Bone marrow (tissue), 2 donors: ENCODE data around the gene STX7.

Experiments used
- DNase-seq, 2 donors: peaks; one replicate each; lab custom pipeline; 2025; lab: John Stamatoyannopoulos, UW

Gene STX7

DNA sequence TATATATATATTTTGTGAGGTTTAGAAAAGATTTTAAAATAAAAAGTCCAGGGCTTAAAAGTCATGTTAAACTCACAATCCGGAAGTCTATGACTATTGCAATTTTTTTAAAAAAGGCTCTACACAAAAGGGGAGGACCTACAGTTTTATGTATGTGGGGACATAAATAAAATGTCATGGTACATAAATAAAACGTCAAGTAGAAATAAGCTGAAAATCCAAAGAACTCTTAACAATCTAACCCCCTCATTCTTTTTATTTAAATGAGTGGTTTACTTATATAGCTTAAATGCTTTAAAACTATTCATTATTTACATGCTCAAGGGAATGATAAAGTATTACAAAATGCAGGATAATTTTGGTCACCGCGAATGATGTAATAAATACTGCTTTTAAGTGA, 36.2 kb downstream of the STX7 start:
- no peak for DNase-seq

- no peak for DNase-seq
These were observed 37.0 kb downstream of the STX7 start for GRCh38 chr6:132475925-132476324.

- DNase-seq: no peak
These were observed 41.1 kb downstream of the STX7 start for GRCh38 chr6:132471787-132472186.

DNA sequence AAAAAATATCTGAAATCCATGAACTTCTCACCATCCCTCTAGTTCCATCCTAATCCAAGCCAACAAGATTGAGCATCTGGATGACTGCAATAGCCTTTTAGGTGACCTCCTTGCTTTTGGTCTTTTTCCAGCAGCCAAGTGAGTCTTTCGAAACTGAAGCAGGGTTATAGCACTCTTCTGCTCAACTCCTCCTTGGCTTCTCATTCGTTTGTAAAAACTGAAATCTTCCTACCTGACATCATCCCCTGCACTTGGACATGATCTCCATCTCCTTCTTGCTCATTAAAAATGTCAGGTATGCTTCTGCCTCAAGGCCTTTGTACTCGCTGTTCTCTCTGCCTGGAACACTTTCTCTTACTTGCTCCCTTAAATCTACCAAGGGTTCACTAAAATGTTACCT, 46.0 kb downstream of the STX7 start:
- DNase-seq: no peak

GRCh38 chr6:132465530-132466485, 47.1 kb downstream of the STX7 start:
- no peak for DNase-seq

DNA sequence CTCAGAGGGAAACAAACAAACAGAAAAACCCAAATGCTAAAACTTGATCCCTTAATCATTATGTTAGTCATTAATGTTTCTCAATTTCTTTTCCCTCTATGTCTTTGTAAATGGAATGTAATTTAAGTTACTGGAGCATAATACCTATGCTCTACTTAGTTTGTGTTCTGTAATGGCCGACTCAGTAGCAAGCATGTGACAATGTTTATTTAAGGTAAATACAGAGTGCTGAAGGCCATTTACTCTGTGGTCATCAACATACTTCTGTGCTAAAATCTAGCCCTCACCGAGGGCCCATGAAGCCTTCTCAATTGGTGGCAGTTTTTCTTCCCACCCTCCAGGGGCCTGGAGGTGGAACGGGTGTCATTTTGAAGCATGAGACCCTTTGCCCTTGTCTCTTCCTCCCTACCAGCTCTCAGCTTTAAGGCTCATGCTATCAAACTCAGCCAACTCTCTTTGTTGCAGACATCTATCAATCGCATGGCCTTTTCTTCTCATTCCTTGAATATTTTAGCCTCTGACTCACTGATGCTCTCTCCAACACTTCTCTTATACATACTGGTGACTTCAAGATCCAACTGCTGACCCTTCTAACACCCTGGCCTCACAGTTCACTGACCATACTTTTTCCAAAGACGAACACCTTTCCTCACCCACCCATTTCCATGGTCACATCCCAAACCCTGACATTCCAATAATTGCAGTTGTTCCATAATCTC, 48.2 kb downstream of the STX7 start:
- DNase-seq: no peak

DNA sequence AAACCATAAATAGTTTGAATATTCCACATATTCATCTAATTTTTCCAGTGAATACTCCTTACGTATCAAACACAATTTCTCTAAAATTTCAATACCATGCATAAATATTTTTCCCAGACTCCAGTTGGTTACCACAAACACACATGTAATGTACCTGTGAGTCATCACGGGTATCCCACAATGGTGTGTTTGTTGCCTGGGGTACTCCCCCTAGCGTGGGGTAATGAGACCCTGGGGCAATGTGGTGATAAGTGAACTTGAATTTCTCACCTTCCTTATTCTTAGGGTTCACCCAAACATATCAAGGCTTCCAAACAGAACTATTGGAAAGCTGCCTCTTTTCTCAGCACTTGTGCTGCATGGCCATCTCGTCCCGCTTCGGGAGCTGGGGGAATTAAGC, 51.0 kb downstream of the STX7 start:
- DNase-seq: no peak

GRCh38 chr6:132459605-132459952, 53.3 kb downstream of the STX7 start:
- no peak for DNase-seq

GRCh38 chr6:132458887-132459604, 53.9 kb downstream of the STX7 start:
- DNase-seq: no peak

DNA sequence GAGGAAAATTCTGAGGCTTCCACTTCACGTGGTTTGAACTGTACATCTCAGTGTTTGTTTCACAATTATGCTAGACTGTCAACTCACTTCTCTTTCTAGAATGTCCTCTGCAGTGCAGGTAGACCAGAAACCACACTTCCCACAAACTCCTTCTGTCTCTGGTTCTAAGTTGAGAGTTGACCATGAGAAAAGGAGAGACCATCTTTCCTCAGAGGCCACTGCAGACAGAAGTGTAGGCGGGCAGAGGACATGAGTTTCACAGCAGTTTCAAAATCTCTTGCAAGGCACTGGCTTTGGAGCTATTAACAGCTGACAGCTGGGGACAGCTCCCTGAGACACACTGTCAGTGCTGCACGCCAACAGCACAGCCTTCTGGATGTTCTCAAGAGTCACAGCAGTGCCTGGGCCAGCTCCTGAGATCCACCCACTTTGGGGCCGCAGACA, 56.2 kb downstream of the STX7 start:
- DNase-seq: no peak

- no peak for DNase-seq
These were observed 66.1 kb downstream of the STX7 start for GRCh38 chr6:132446855-132447241.

DNA sequence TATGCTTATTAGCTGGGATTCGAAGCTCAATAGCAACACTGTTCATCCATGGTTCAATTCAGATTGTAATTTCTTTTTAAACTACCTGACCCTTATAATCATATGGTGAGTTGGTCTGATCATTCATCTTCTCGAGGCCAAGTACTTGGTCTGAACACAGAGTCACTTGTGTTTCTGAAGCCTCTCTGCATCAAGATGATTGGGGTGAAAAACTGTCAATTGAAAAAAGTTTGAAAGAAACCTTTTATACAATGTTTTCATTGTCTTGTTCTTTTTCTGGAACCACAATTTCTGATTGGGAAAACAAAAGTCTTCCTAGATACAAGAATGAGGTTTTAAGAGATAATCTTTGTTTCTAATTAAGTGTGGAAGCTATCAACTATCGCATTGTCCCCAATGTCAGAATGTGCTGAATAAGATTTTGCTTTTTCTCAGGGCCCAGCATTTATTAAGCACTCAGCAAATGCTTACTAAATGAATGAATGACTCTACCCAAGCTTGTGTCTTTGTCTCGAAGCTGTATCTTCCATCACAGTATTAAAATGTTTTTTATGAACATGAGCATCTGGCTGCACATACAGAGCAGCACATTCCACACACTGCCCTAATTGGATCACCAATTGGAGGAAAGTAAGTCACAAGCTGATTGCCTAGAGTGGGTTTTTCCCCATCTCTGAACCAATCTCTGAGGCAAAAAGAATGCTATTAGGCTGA, 66.6 kb downstream of the STX7 start:
- no peak for DNase-seq

GRCh38 chr6:132445201-132445951, 67.5 kb downstream of the STX7 start:
- DNase-seq: no peak

DNA sequence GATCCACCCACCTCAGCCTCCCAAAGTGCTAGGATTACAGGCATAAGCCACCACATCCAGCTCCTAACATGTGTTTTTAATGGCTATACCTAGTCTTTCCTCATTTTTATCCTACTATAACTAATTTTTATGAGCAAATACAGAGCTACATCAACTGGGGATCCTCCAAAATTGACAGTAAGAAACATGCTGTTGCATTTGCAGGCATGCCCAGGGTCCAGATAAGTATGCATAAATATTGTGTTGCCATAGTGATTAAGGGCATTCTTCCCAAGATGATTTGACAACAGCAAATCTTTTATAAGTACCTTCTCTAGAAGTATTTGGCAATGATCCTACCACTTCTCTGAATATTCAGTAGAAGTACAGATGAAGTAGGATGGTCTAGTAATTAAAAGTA, 69.7 kb downstream of the STX7 start:
- DNase-seq: no peak

DNA sequence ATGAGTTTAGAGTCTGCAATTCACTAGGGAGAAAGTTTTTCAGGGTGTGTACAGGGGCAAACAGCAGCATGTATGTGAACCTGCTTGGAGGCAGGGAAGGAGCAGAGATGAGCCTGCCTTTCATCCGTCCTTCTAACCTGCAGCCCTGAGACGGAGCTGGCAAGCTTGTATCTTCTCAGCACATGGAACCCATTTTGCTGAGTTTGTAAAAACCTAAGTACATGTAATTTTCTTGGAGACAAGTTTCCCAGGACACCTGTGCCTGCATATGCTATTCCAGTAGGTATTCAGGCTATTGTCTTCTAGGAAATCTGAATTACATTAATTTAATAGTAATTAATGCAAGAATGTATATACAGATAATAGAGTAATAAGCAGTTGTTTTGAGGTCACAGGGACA, 82.8 kb downstream of the STX7 start:
- no peak for DNase-seq

DNA sequence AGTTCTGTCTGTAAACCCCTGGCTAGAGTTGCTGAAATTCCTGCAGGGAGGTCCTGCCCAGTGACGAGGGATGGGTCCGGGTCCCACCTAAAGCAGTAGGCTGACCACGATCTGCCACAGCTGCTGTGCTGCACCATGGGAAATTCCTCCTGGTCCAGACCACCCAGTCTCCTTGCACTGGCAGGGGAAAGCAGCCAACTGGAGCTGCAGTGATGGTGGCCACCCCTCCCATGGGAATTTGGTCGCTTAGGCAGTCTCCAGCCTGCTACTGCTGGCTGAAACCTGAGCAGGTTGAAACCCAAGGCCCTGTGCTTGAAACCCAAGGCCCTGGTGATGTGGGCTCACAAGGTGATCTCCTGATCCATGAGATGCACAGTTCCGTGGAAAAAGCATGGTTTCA, 87.7 kb downstream of the STX7 start:
- no peak for DNase-seq

- DNase-seq: no peak
These were observed 89.1 kb downstream of the STX7 start for GRCh38 chr6:132423839-132424238.

DNA sequence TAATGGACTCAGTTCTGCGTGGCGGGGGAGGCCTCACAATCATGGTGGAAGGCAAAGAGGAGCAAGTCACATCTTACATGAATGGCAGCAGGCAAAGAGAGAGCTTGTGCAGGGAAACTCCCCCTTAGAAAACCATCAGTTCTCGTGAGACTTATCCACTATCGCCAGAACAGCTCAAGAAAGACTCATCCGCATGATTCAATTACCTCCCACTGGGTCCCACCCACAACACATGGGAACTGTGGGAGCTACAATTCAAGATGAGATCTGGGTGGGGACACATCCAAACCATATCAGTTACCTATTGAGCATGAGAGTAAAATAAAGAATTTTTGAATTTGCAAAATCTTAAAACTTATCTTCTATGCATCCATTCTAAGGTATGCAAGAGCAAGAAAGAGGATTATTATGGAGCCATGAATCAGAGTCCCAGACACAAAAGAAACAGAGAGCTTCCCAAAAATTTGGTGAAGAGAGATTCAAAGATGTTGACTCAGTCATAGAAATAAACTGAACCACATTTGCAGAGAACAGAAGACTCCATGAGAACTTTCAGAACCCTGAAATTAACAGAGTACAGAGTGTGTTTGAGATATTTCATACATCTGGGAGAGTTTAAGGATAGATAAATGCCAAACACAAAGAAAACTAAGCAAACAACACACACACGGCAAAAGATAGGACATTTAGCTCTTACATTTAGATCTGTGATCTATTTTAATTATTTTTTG, 94.5 kb downstream of the STX7 start:
- DNase-seq: no peak

- DNase-seq: no peak
These were observed 98.2 kb downstream of the STX7 start for GRCh38 chr6:132414761-132415160.

- no peak for DNase-seq
These were observed 98.6 kb downstream of the STX7 start for GRCh38 chr6:132414322-132414721.

GRCh38 chr6:132413499-132413802, 99.5 kb downstream of the STX7 start:
- no peak for DNase-seq
